Loucy (cell line): ENCODE measurements around the gene CNBD2.

Source experiments
- H2AFZ ChIP-seq: fragments of 200-600 bp; sonication (generic); 2 replicates; pipeline ENCODE4 v1.6.0; 2016; ENCODE audit warnings: antibody characterized with exemption, mild to moderate bottlenecking, low read length, moderate library complexity
- H3F3A ChIP-seq: fragments of 200-600 bp; 2 replicates; pipeline ENCODE4 v1.6.0; 2016; ENCODE audit warnings: antibody characterized with exemption, low read depth, mild to moderate bottlenecking
- H3K27me3 ChIP-seq: fragments of 200-600 bp; sonication (generic); 2 replicates; pipeline ENCODE4 v1.6.1; 2014; ENCODE audit warnings: low read length, mild to moderate bottlenecking; ENCODE audit not compliant: insufficient read depth, poor library complexity, severe bottlenecking
- H3K36me3 ChIP-seq: fragments of 200-600 bp; sonication (generic); 2 replicates; pipeline ENCODE4 v1.6.1; 2016; ENCODE audit warnings: low read length; ENCODE audit not compliant: insufficient read depth
- H3K4me1 ChIP-seq: fragments of 200-600 bp; sonication (generic); 2 replicates; pipeline ENCODE4 v1.5.1; 2014; ENCODE audit warnings: low read length, mild to moderate bottlenecking; ENCODE audit not compliant: insufficient read depth, poor library complexity, severe bottlenecking
- H3K4me2 ChIP-seq: fragments of 200-600 bp; sonication (generic); 2 replicates; pipeline ENCODE4 v1.6.0; 2014; ENCODE audit warnings: antibody characterized with exemption, low read length, low read depth, mild to moderate bottlenecking; ENCODE audit not compliant: poor library complexity, severe bottlenecking
- H3K4me3 ChIP-seq: fragments of 200-600 bp; sonication (generic); 2 replicates; pipeline ENCODE4 v1.5.1; 2014; ENCODE audit warnings: low read length, mild to moderate bottlenecking, mixed read lengths; ENCODE audit not compliant: poor library complexity, severe bottlenecking
- H3K79me2 ChIP-seq: fragments of 200-600 bp; sonication (generic); 2 replicates; pipeline ENCODE4 v1.6.1; 2014; ENCODE audit warnings: low read length; ENCODE audit not compliant: insufficient read depth
- H3K9ac ChIP-seq: fragments of 200-600 bp; sonication (generic); 2 replicates; pipeline ENCODE4 v1.6.0; 2014; ENCODE audit warnings: mild to moderate bottlenecking, low read depth, low read length, moderate library complexity; ENCODE audit not compliant: poor library complexity, severe bottlenecking
- H3K9me2 ChIP-seq: fragments of 200-600 bp; sonication (generic); replicated peaks from 2 replicates; pipeline ENCODE4 v1.6.1; 2016; ENCODE audit warnings: low read depth, low read length, mixed read lengths
- H3K9me3 ChIP-seq: fragments of 200-600 bp; sonication (generic); 2 replicates; pipeline ENCODE4 v1.6.1; 2014; ENCODE audit warnings: mild to moderate bottlenecking, antibody characterized with exemption, low read length, low read depth; ENCODE audit not compliant: insufficient read depth
- H4K20me1 ChIP-seq: fragments of 200-600 bp; sonication (generic); 2 replicates; pipeline ENCODE4 v1.6.0; 2014; ENCODE audit warnings: antibody characterized with exemption, low read length, mild to moderate bottlenecking; ENCODE audit not compliant: insufficient read depth, poor library complexity, severe bottlenecking
- CTCF ChIP-seq: fragments of 200-600 bp; sonication (generic); conservative IDR thresholded peaks from 2 replicates; pipeline ENCODE4 v1.5.1; 2014; ENCODE audit warnings: mild to moderate bottlenecking, antibody characterized with exemption, low read length
- EZH2phosphoT487 ChIP-seq: fragments of 200-600 bp; IDR thresholded peaks from 2 replicates; pipeline ENCODE4 v1.6.1; 2018; ENCODE audit warnings: antibody characterized with exemption, mild to moderate bottlenecking, moderate library complexity, borderline replicate concordance

CNBD2 gene

GRCh38 chr20:35942243-35942642 is 26.1 kb upstream of the CNBD2 start:
- no peak for TF ChIP-seq EZH2phosphoT487
- TF ChIP-seq CTCF, result no peak
- no peak overlapping the region for H3K4me3 ChIP-seq
- no peaks in the 10 kb centered on the region for H3K9me2 ChIP-seq
- no peaks in the 10 kb centered on the region for H3K4me1 ChIP-seq
- H3K4me2 ChIP-seq, result no peak overlapping the region
- H3K9me3 ChIP-seq, result no peaks in the 10 kb centered on the region
- H3K27me3 ChIP-seq, result no peaks in the 10 kb centered on the region
- peaks cover 60% of the 10 kb centered on the region; the same call in 1 of the 2 replicates for H3K36me3 ChIP-seq
- H2AFZ ChIP-seq, result no peak overlapping the region
- H3F3A ChIP-seq, result no peaks in the 10 kb centered on the region
- H4K20me1 ChIP-seq, result no peaks in the 10 kb centered on the region
- no peak overlapping the region for H3K9ac ChIP-seq
- H3K79me2 ChIP-seq, result no peaks in the 10 kb centered on the region

- Histone ChIP-seq H3K9me2 (no peaks in the 10 kb centered on the region), H2AFZ (no peak overlapping the region), H3K9me3 (no peaks in the 10 kb centered on the region), H3K79me2 (peaks cover 9% of the 10 kb centered on the region), H3K27me3 (no peaks in the 10 kb centered on the region), H3K4me2 (no peak overlapping the region), H3K36me3 (peaks cover 36% of the 10 kb centered on the region; the same call in 1 of the 2 replicates), H3K4me1 (peaks cover 4% of the 10 kb centered on the region), H3F3A (no peaks in the 10 kb centered on the region; the same call in 1 of the 2 replicates), H4K20me1 (peaks cover 3% of the 10 kb centered on the region), H3K4me3 (no peak overlapping the region), H3K9ac (no peak overlapping the region)
- TF ChIP-seq EZH2phosphoT487, result no peak
- TF ChIP-seq CTCF, result peak; percentile 75
These were observed 20.9 kb upstream of the CNBD2 start for GRCh38 chr20:35947489-35947888.

- no peak for TF ChIP-seq CTCF
- TF ChIP-seq EZH2phosphoT487, result no peak
These were observed 20.5 kb upstream of the CNBD2 start for GRCh38 chr20:35947907-35948306.

More at GRCh38 chr20:35947907-35948306, 20.5 kb upstream of the CNBD2 start:
- H3K9me3 ChIP-seq, result no peaks in the 10 kb centered on the region
- H3K4me3 ChIP-seq, result no peak overlapping the region
- peaks cover 8% of the 10 kb centered on the region for H3K4me1 ChIP-seq
- H2AFZ ChIP-seq, result no peak overlapping the region
- H3K9ac ChIP-seq, result no peak overlapping the region
- no peaks in the 10 kb centered on the region for H3K27me3 ChIP-seq
- H3K4me2 ChIP-seq, result no peak overlapping the region
- H3K36me3 ChIP-seq, result peaks cover 36% of the 10 kb centered on the region; the same call in 1 of the 2 replicates
- peaks cover 14% of the 10 kb centered on the region for H3K79me2 ChIP-seq
- H3K9me2 ChIP-seq, result no peaks in the 10 kb centered on the region
- H3F3A ChIP-seq, result no peaks in the 10 kb centered on the region; the same call in 1 of the 2 replicates
- peaks cover 7% of the 10 kb centered on the region for H4K20me1 ChIP-seq
